ENCODE measurements around the gene TPK1.

TPK1 gene

DNA sequence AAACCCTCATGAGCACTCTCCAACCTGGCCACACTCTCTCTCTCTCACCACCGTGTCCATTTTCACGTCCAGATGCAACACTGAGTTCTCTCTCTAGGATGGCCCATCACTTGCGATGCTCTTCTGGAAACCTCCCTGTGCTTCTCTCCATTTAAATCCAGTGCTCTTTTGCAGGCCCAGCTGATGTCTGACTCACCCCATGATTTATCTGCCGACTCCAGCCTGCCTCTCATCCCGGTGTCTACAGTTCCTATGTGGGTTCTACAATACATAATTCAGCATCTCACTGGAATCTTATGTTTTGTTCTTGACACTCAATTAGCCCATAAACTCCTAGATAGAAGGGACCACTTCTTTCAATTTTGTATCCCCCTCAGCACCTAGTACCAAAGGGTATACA, 5.0 kb downstream of the TPK1 start:
- Mint-ChIP-seq H3K4me3 (no peak overlapping the region), H3K4me1 (peaks cover 18% of the 10 kb centered on the region), H3K27me3 (ENCODE audit: low read depth, poor library complexity) (peaks cover 10% of the 10 kb centered on the region), H3K36me3 (ENCODE audit: low read depth) (peaks cover 7% of the 10 kb centered on the region), H3K27ac (no peak overlapping the region), H3K9me3 (peaks cover 8% of the 10 kb centered on the region)
- DNase-seq: no peak
- TF ChIP-seq, protein P1, sequence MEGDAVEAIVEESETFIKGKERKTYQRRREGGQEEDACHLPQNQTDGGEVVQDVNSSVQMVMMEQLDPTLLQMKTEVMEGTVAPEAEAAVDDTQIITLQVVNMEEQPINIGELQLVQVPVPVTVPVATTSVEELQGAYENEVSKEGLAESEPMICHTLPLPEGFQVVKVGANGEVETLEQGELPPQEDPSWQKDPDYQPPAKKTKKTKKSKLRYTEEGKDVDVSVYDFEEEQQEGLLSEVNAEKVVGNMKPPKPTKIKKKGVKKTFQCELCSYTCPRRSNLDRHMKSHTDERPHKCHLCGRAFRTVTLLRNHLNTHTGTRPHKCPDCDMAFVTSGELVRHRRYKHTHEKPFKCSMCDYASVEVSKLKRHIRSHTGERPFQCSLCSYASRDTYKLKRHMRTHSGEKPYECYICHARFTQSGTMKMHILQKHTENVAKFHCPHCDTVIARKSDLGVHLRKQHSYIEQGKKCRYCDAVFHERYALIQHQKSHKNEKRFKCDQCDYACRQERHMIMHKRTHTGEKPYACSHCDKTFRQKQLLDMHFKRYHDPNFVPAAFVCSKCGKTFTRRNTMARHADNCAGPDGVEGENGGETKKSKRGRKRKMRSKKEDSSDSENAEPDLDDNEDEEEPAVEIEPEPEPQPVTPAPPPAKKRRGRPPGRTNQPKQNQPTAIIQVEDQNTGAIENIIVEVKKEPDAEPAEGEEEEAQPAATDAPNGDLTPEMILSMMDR (IDR thresholded peaks at IDR 0.05): no peak

DNA sequence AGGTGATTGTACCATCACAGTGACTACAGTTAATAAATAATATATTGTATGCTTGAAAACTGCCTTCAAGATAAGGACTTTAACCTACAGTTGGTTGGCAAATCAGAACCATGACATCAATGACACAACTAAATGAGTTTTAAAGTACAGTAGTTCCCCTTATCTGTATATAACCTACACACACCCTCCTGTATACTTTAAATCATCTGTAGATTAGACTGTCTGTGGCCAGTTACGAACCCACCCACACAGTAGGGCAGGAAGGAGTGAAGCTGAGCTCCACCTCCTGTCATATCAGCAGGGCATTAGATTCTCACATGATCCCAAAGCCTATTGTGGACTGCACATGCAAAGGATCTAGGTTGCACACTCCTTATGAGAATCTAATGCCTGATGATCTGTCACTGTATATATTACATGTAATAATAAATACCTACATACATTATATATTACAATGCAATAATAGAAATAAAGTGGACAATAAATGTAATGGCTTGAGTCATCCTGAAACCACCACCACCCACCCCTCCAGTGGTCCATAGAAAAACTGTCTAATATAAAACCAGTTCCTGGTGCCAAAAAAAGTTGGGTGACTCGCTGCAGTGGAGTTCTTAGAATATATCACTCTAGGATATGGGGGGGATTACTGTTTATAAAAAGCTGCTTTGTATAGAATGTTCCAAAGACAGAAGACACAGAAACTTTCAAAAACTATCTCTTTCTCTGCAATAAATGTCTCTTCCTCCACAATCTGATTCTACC, 5.6 kb downstream of the TPK1 start:
- Mint-ChIP-seq H3K9me3 (peaks cover 8% of the 10 kb centered on the region), H3K4me1 (peaks cover 18% of the 10 kb centered on the region), H3K27ac (peak overlapping the region; percentile 81), H3K36me3 (ENCODE audit: low read depth) (peaks cover 7% of the 10 kb centered on the region), H3K4me3 (no peak overlapping the region), H3K27me3 (ENCODE audit: low read depth, poor library complexity) (peaks cover 10% of the 10 kb centered on the region)
- no peak for DNase-seq
- TF ChIP-seq, protein P1 (IDR thresholded peaks at IDR 0.05): no peak

DNA sequence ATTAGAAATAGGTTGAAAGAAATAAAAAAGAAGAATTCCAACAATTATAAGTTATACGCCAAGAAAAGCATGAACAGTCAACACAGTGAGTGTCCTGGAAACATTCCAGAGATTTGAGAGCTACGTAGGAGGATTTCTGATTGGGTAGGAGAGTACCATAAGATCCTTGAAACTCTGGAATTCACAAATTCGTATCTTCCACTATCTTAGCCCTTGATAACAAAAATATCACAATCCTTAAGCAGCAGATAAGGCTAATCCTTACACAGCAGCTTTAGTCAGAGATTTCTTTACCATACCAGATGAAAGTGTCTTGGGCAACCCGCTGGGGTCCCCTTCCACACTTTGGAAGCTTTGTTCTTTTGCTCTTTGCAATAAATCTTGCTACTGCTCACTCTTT, 8.2 kb downstream of the TPK1 start:
- peaks cover 11% of the 10 kb centered on the region for H3K4me1 Mint-ChIP-seq
- peak overlapping the region; percentile 32 for H3K27ac Mint-ChIP-seq
- H3K4me3 Mint-ChIP-seq: no peak overlapping the region
- TF ChIP-seq, protein P1 (IDR thresholded peaks at IDR 0.05): no peak
- peaks cover 7% of the 10 kb centered on the region for H3K36me3 Mint-ChIP-seq (ENCODE audit: low read depth)
- peak; percentile 13 for DNase-seq
- H3K9me3 Mint-ChIP-seq: peaks cover 8% of the 10 kb centered on the region
- H3K27me3 Mint-ChIP-seq (ENCODE audit: low read depth, poor library complexity): peaks cover under 1% of the 10 kb centered on the region

DNA sequence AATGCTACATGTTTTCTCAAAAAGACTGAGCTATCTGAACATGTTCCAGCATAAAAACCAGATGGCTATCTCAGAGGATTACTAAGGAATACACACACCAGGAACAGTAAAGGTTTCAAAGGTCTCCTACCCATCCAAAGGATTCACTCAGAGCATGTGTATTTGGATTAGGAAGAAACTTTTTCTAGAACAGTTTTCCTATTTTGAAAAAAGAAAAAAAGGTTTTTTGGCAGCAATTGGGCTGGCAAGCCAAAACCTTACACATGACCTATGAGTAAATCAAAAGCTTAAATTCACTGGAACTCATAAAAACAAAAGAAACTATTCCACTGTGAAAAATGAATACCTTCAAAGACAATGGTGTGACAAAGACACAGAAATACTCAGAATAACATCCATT, 9.6 kb downstream of the TPK1 start:
- H3K4me1 Mint-ChIP-seq: peaks cover 11% of the 10 kb centered on the region
- H3K36me3 Mint-ChIP-seq (ENCODE audit: low read depth): peaks cover 7% of the 10 kb centered on the region
- H3K9me3 Mint-ChIP-seq: peaks cover 8% of the 10 kb centered on the region
- DNase-seq: no peak
- TF ChIP-seq, protein P1 (IDR thresholded peaks at IDR 0.05): no peak
- no peak overlapping the region for H3K27ac Mint-ChIP-seq
- H3K27me3 Mint-ChIP-seq (ENCODE audit: low read depth, poor library complexity): no peaks in the 10 kb centered on the region
- H3K4me3 Mint-ChIP-seq: no peak overlapping the region

DNA sequence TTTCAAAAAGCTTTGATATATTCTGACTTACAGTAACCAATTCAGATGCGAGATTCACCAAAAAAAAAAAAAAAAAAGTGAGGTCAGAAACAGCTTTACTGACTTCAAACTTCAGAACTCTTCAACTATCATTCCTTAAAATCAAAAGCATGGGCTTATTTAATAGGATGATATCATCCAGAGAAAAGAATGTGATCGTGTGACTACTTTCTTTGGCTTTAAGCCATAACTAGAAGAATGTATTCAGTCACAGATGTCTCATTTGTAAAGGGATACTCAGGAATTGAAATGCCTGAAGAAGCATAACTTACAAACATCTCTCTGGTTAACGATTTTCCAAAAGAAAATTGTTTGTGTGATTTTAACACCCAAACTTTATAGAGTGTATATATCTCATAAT, 11.5 kb downstream of the TPK1 start:
- no peak for DNase-seq
- TF ChIP-seq, protein P1 (IDR thresholded peaks at IDR 0.05): no peak
- H3K9me3 Mint-ChIP-seq: no peaks in the 10 kb centered on the region
- H3K27me3 Mint-ChIP-seq (ENCODE audit: low read depth, poor library complexity): no peaks in the 10 kb centered on the region
- no peaks in the 10 kb centered on the region for H3K36me3 Mint-ChIP-seq (ENCODE audit: low read depth)
- peaks cover 11% of the 10 kb centered on the region for H3K4me1 Mint-ChIP-seq
- no peak overlapping the region for H3K4me3 Mint-ChIP-seq
- H3K27ac Mint-ChIP-seq: no peak overlapping the region

DNA sequence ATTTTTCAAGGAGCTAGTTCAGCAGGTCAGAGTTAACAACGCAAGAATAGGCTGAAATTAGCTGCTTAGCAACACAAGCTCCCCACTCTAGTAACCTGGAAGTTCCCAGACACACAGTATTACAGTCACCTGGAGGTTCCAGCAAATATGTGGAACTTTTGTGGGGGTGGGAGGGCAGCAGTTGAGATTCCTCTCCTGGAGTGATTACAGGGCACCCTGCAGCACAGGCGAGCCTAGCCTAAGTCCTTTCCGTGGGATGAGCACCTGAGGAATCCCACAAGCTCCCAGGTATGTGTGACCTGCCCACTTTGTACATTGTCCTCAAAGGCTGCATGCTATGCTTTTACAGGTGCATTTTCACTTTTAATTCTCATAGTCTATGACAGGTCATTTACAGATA, 13.6 kb downstream of the TPK1 start:
- Mint-ChIP-seq H3K4me1 (peaks cover 4% of the 10 kb centered on the region), H3K27ac (no peak overlapping the region)
- no peak for DNase-seq

More for the DNA sequence above, 13.6 kb downstream of the TPK1 start:
- Mint-ChIP-seq H3K36me3 (ENCODE audit: low read depth) (no peaks in the 10 kb centered on the region), H3K9me3 (no peaks in the 10 kb centered on the region), H3K4me3 (no peak overlapping the region), H3K27me3 (ENCODE audit: low read depth, poor library complexity) (no peaks in the 10 kb centered on the region)
- TF ChIP-seq, protein P1 (IDR thresholded peaks at IDR 0.05): no peak
